ENCODE data around the gene LRRC49.
"Not testable (repeated sequence)": the region's sequence is repeated elsewhere in the genome, so short reads cannot be mapped to it uniquely, and the experiment has no call there.

Gene LRRC49

GRCh38 chr15:70923311-70924080 lies 30.9 kb downstream of the LRRC49 start:
- no peak for DNase-seq

GRCh38 chr15:70926914-70927313 lies 34.3 kb downstream of the LRRC49 start:
- DNase-seq = not testable (repeated sequence)

GRCh38 chr15:70931821-70932220 lies 39.2 kb downstream of the LRRC49 start:
- no peak for DNase-seq

GRCh38 chr15:70932397-70932796 lies 39.8 kb downstream of the LRRC49 start:
- DNase-seq = no peak

- no peak for DNase-seq
Measured at GRCh38 chr15:70933411-70933810, 40.8 kb downstream of the LRRC49 start.

- DNase-seq = no peak
Measured at GRCh38 chr15:70935631-70936030, 43.0 kb downstream of the LRRC49 start.

- peak; percentile 55 for DNase-seq
Measured at GRCh38 chr15:70936326-70936725, 43.7 kb downstream of the LRRC49 start.

GRCh38 chr15:70943285-70943684 lies 50.7 kb downstream of the LRRC49 start:
- DNase-seq = not testable (repeated sequence)

GRCh38 chr15:70947351-70948335 lies 55.0 kb downstream of the LRRC49 start:
- no peak for DNase-seq

- no peak for DNase-seq
Measured at GRCh38 chr15:70950953-70951352, 58.3 kb downstream of the LRRC49 start.

GRCh38 chr15:70954171-70954570 lies 61.5 kb downstream of the LRRC49 start:
- DNase-seq = no peak

GRCh38 chr15:70954733-70955132 lies 62.1 kb downstream of the LRRC49 start:
- no peak for DNase-seq

- no peak for DNase-seq
Measured at GRCh38 chr15:70955151-70955550, 62.5 kb downstream of the LRRC49 start.

- DNase-seq = no peak
Measured at GRCh38 chr15:70956201-70956995, 63.8 kb downstream of the LRRC49 start.

- DNase-seq = no peak
Measured at GRCh38 chr15:70962084-70962483, 69.5 kb downstream of the LRRC49 start.

GRCh38 chr15:70963199-70963598 lies 70.6 kb downstream of the LRRC49 start:
- no peak for DNase-seq

- no peak for DNase-seq
Measured at GRCh38 chr15:70964058-70964457, 71.4 kb downstream of the LRRC49 start.

GRCh38 chr15:70964686-70965085 lies 72.1 kb downstream of the LRRC49 start:
- DNase-seq = no peak

- no peak for DNase-seq
Measured at GRCh38 chr15:70967646-70968045, 75.0 kb downstream of the LRRC49 start.

GRCh38 chr15:70974004-70974832 lies 81.6 kb downstream of the LRRC49 start:
- no peak for DNase-seq

- no peak for DNase-seq
Measured at GRCh38 chr15:70976851-70977250, 84.2 kb downstream of the LRRC49 start.

GRCh38 chr15:70995383-70995970 lies 102.9 kb downstream of the LRRC49 start:
- DNase-seq = no peak

All from NCI-H2171 (cell line).